Measurements from ENCODE around the gene CADPS2. TPM values are rescaled to one million over a fixed set of nuclear protein-coding genes. Genes with fewer than 3 reads are reported as not detected.

Gene CADPS2
- total and polyA plus RNA-seq, 12 donors, result 14.6 to 103 (median 39.4) TPM

DNA sequence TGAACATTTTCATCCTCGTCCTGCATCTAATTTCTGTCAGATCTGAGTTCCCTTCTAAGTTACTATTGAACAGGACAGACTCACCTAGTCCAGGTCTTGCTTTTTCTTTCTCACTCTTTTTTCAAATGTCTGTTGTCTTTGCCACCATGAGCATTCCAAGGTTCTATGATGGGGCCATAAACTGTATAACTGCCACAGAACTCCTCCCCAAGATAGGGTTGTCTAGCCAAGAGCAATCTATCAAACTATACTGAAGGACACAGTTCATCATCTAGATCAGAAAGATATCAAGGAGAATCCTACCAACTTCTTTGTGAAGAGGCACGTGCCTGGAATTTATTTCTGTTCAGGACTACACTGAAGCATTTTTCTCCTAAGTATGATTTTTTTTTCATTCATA is 531.6 kb downstream of the CADPS2 start:
- H3K27ac ChIP-seq, result no peak overlapping the region
- intact Hi-C loops (cut with DNase I), result no loop called here
- 68 to 71% (median 70%) methylated on average over 2 of the region's 2 CpGs for WGBS, 4 donors

DNA sequence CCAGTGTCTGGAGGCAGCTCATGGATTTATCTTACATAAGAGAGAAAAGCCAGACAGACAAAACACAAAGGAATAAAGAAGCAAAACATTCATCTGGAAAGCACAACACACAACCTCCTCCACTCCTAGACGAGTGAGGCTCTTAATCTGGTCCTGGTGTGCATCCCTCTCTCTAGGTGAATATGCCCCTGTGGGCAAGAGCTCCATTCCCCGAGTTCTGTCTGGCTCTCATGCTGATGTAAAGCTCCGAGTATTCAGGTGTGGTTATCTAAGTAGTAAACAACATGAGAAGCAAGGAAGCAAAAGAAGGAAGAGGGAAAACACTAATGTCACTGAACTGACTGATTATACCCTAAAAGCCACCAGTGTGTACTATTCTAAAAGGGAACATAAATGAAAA is 533.8 kb downstream of the CADPS2 start:
- 70 to 78% (median 75%) methylated on average over 3 of the region's 3 CpGs for WGBS, 4 donors
- Histone ChIP-seq H3K4me3 (no peak overlapping the region), H3K36me3 (replicated peaks in 1 of 2) (no peaks in the 10 kb centered on the region), H3K27ac (no peak overlapping the region), H3K4me1 (replicated peaks in 1 of 2) (no peaks in the 10 kb centered on the region), H3K27me3 (no peaks in the 10 kb centered on the region), H3K9me3 (replicated peaks in 1 of 3) (no peaks in the 10 kb centered on the region)
- no peak for DNase-seq
- intact Hi-C loops (cut with DNase I), result no loop called here
- no peak for TF ChIP-seq POLR2A (IDR thresholded peaks at IDR 0.05)
- TF ChIP-seq, protein P1, sequence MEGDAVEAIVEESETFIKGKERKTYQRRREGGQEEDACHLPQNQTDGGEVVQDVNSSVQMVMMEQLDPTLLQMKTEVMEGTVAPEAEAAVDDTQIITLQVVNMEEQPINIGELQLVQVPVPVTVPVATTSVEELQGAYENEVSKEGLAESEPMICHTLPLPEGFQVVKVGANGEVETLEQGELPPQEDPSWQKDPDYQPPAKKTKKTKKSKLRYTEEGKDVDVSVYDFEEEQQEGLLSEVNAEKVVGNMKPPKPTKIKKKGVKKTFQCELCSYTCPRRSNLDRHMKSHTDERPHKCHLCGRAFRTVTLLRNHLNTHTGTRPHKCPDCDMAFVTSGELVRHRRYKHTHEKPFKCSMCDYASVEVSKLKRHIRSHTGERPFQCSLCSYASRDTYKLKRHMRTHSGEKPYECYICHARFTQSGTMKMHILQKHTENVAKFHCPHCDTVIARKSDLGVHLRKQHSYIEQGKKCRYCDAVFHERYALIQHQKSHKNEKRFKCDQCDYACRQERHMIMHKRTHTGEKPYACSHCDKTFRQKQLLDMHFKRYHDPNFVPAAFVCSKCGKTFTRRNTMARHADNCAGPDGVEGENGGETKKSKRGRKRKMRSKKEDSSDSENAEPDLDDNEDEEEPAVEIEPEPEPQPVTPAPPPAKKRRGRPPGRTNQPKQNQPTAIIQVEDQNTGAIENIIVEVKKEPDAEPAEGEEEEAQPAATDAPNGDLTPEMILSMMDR (IDR thresholded peaks at IDR 0.05), result no peak

More for the DNA sequence above, 531.6 kb downstream of the CADPS2 start:
- DNase-seq, result no peak
- no peak overlapping the region for H3K4me3 ChIP-seq
- no peaks in the 10 kb centered on the region for H3K9me3 ChIP-seq (replicated peaks in 1 of 3)
- no peaks in the 10 kb centered on the region for H3K36me3 ChIP-seq (replicated peaks in 1 of 2)
- no peaks in the 10 kb centered on the region for H3K27me3 ChIP-seq
- no peak for TF ChIP-seq POLR2A (IDR thresholded peaks at IDR 0.05)
- TF ChIP-seq, protein P1 (IDR thresholded peaks at IDR 0.05), result no peak
- no peaks in the 10 kb centered on the region for H3K4me1 ChIP-seq (replicated peaks in 1 of 2)

DNA sequence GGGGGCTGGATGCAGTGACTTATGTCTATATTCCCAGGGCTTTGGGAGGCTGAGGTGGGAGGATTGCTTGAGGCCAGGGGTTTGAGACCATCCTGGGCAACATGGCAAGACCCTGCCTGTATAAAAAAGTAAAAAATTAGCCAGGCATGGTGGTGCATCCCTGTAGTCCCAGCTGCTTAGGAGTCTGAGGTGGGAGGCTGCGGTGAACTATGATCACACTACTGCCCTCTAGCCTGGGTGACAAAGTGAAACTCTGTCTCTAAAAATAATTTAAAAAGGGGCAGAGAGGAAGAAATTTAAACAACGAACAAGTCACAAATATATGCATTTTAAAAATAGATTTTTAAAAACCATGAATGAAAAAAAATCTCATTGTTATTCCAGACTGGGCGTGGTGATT is 535.6 kb downstream of the CADPS2 start:
- intact Hi-C loops (cut with DNase I), result no loop called here
- DNase-seq, result no peak
- Histone ChIP-seq H3K36me3 (replicated peaks in 1 of 2) (no peaks in the 10 kb centered on the region), H3K27me3 (no peaks in the 10 kb centered on the region), H3K27ac (no peak overlapping the region), H3K4me1 (replicated peaks in 1 of 2) (no peaks in the 10 kb centered on the region), H3K4me3 (no peak overlapping the region), H3K9me3 (replicated peaks in 1 of 3) (no peaks in the 10 kb centered on the region)
- TF ChIP-seq, protein P1 (IDR thresholded peaks at IDR 0.05), result no peak
- no peak for TF ChIP-seq POLR2A (IDR thresholded peaks at IDR 0.05)
- 89 to 93% (median 90%) methylated on average over 3 of the region's 3 CpGs for WGBS, 4 donors

DNA sequence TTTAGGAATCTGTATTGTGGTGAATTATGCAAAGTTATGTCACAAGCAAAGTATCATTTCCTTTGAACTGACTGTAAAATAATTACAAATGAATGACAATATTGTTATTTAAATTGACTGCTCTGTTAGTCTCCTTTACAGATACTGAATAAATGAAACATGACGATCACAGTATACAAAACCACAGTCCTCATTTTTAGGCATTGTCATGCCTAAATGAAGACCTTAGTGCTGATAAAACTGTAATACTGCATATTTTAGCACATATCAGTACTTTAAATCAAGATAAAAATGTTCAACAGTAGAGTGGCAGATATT is 542.0 kb downstream of the CADPS2 start:
- no peaks in the 10 kb centered on the region for H3K4me1 ChIP-seq (replicated peaks in 1 of 2)
- 90 to 97% (median 94%) methylated on average over 1 of the region's 1 CpG for WGBS, 4 donors
- no peaks in the 10 kb centered on the region for H3K36me3 ChIP-seq (replicated peaks in 1 of 2)
- H3K4me3 ChIP-seq, result no peak overlapping the region
- DNase-seq, result no peak
- no peak overlapping the region for H3K27ac ChIP-seq
- H3K9me3 ChIP-seq (replicated peaks in 1 of 3), result no peaks in the 10 kb centered on the region
- no peak for TF ChIP-seq POLR2A (IDR thresholded peaks at IDR 0.05)
- TF ChIP-seq, protein P1 (IDR thresholded peaks at IDR 0.05), result no peak
- intact Hi-C loops (cut with DNase I), result no loop called here
- H3K27me3 ChIP-seq, result no peaks in the 10 kb centered on the region
